Natural killer cell treated with Interleukin-12 subunit alpha and Interleukin-12 subunit beta and Interleukin-15 and Interleukin-18, amount 100 ng/mL, for 72 hours (primary cell): ENCODE data around the gene BNIP3. TPM values are rescaled to one million over a fixed set of nuclear protein-coding genes. Genes with fewer than 3 reads are reported as not detected.
A peak's percentile ranks its signal among the peaks of the same experiment; 100 is the strongest.

Source experiments
- ATAC-seq, 2 donors: fragments of 150-1000 bp; cut with Tn5 transposase in 1 of 2; sonication (Bioruptor Pico), chemical (Tn5 transposase) in 1 of 2; 2 replicates each; pipeline ENCODE4 v1.10.0; 2021
- DNase-seq: peaks from one replicate; pipeline ENCODE4 v3.0.0; 2022; ENCODE audit warnings: low spot score
- H3K27ac Mint-ChIP-seq, 2 donors: 1 replicate in 1 of 2; 2 replicates in 1 of 2; pipeline ENCODE4 v1.8.0; 2022; ENCODE audit warnings: mixed read lengths in 2 of 2, mild to moderate bottlenecking in 1 of 2, moderate library complexity in 1 of 2
- H3K27me3 Mint-ChIP-seq, 2 donors: 1 replicate in 1 of 2; 2 replicates in 1 of 2; pipeline ENCODE4 v1.8.0; 2022; ENCODE audit warnings: mixed read lengths in 2 of 2
- H3K36me3 Mint-ChIP-seq: one replicate; pipeline ENCODE4 v1.8.0; 2022; ENCODE audit warnings: mixed read lengths
- H3K4me1 Mint-ChIP-seq, 2 donors: 1 replicate in 1 of 2; 2 replicates in 1 of 2; pipeline ENCODE4 v1.8.0; 2022; ENCODE audit warnings: low read depth in 2 of 2, mixed read lengths in 2 of 2, mild to moderate bottlenecking in 1 of 2
- H3K4me3 Mint-ChIP-seq: one replicate; pipeline ENCODE4 v1.8.0; 2022; ENCODE audit warnings: mixed read lengths
- H3K9me3 Mint-ChIP-seq: 2 replicates; pipeline ENCODE4 v1.8.0; 2022; ENCODE audit warnings: mixed read lengths
- total RNA-seq, 2 donors: library from RNA; stranded (reverse); gene quantifications; one replicate each; pipeline ENCODE4 v1.2.3, GENCODE V29; 2022

BNIP3 gene
- total RNA-seq, 2 donors from 2014 or later, result 20.5 to 82.2 TPM

- Mint-ChIP-seq H3K27ac (no peak overlapping the region), H3K9me3 (no peaks in the 10 kb centered on the region), H3K4me1 (no peaks in the 10 kb centered on the region), H3K4me3 (no peak overlapping the region), H3K27me3 (peaks cover 22 to 26% of the 10 kb centered on the region in 2 donors), H3K36me3 (no peaks in the 10 kb centered on the region)
- ATAC-seq (no peak), DNase-seq (no peak)
These were observed 29.3 kb upstream of the BNIP3 start for GRCh38 chr10:132011024-132011423.

- H3K9me3 Mint-ChIP-seq, result no peaks in the 10 kb centered on the region
- H3K27ac Mint-ChIP-seq, result no peak overlapping the region
- DNase-seq, result no peak
- no peaks in the 10 kb centered on the region for H3K36me3 Mint-ChIP-seq
- peaks cover 22 to 26% of the 10 kb centered on the region in 2 donors for H3K27me3 Mint-ChIP-seq
- ATAC-seq, result no peak
- no peaks in the 10 kb centered on the region for H3K4me1 Mint-ChIP-seq
- H3K4me3 Mint-ChIP-seq, result no peak overlapping the region
These were observed 28.8 kb upstream of the BNIP3 start for GRCh38 chr10:132010483-132010882.

GRCh38 chr10:132009575-132009974, 27.9 kb upstream of the BNIP3 start:
- Mint-ChIP-seq H3K9me3 (no peaks in the 10 kb centered on the region), H3K27ac (no peak overlapping the region), H3K36me3 (no peaks in the 10 kb centered on the region), H3K27me3 (peaks cover 22 to 26% of the 10 kb centered on the region in 2 donors), H3K4me1 (no peaks in the 10 kb centered on the region), H3K4me3 (no peak overlapping the region)
- ATAC-seq (no peak), DNase-seq (no peak)

GRCh38 chr10:132007681-132008080, 26.0 kb upstream of the BNIP3 start:
- no peak overlapping the region for H3K27ac Mint-ChIP-seq

GRCh38 chr10:132006966-132007365, 25.2 kb upstream of the BNIP3 start:
- H3K27ac Mint-ChIP-seq, result no peak overlapping the region
- no peak overlapping the region for H3K4me3 Mint-ChIP-seq
- no peaks in the 10 kb centered on the region for H3K9me3 Mint-ChIP-seq
- ATAC-seq (no peak), DNase-seq (no peak)
- H3K36me3 Mint-ChIP-seq, result no peaks in the 10 kb centered on the region
- H3K27me3 Mint-ChIP-seq, result peaks cover 22 to 26% of the 10 kb centered on the region in 2 donors
- no peaks in the 10 kb centered on the region for H3K4me1 Mint-ChIP-seq

More at GRCh38 chr10:132007681-132008080, 26.0 kb upstream of the BNIP3 start:
- Mint-ChIP-seq H3K27me3 (peaks cover 22 to 26% of the 10 kb centered on the region in 2 donors), H3K4me1 (no peaks in the 10 kb centered on the region), H3K36me3 (no peaks in the 10 kb centered on the region), H3K9me3 (no peaks in the 10 kb centered on the region), H3K4me3 (no peak overlapping the region)
- no peak for DNase-seq
- no peak for ATAC-seq

- Mint-ChIP-seq H3K27me3 (peaks cover 16 to 18% of the 10 kb centered on the region in 2 donors), H3K27ac (no peak overlapping the region), H3K4me3 (no peak overlapping the region), H3K4me1 (no peaks in the 10 kb centered on the region), H3K9me3 (no peaks in the 10 kb centered on the region), H3K36me3 (no peaks in the 10 kb centered on the region)
- ATAC-seq (no peak), DNase-seq (no peak)
These were observed 23.4 kb upstream of the BNIP3 start for GRCh38 chr10:132005147-132005546.

GRCh38 chr10:132004052-132004451, 22.3 kb upstream of the BNIP3 start:
- no peak for ATAC-seq
- H3K27ac Mint-ChIP-seq, result no peak overlapping the region
- H3K9me3 Mint-ChIP-seq, result no peaks in the 10 kb centered on the region
- no peaks in the 10 kb centered on the region for H3K4me1 Mint-ChIP-seq
- H3K36me3 Mint-ChIP-seq, result no peaks in the 10 kb centered on the region
- DNase-seq, result no peak
- H3K27me3 Mint-ChIP-seq, result peaks cover 5 to 12% of the 10 kb centered on the region in 2 donors
- no peak overlapping the region for H3K4me3 Mint-ChIP-seq

GRCh38 chr10:132003282-132003924, 21.7 kb upstream of the BNIP3 start:
- H3K4me3 Mint-ChIP-seq, result no peak overlapping the region
- H3K9me3 Mint-ChIP-seq, result no peaks in the 10 kb centered on the region
- peaks cover 0 to 7% of the 10 kb centered on the region in 2 donors for H3K27me3 Mint-ChIP-seq
- no peak overlapping the region for H3K27ac Mint-ChIP-seq
- H3K4me1 Mint-ChIP-seq, result no peaks in the 10 kb centered on the region
- H3K36me3 Mint-ChIP-seq, result no peaks in the 10 kb centered on the region
- DNase-seq (no peak), ATAC-seq (no peak)

GRCh38 chr10:132002004-132002403, 20.3 kb upstream of the BNIP3 start:
- H3K4me3 Mint-ChIP-seq, result no peak overlapping the region
- H3K27me3 Mint-ChIP-seq, result peaks cover 0 to 3% of the 10 kb centered on the region in 2 donors
- H3K4me1 Mint-ChIP-seq, result no peaks in the 10 kb centered on the region
- no peak overlapping the region for H3K27ac Mint-ChIP-seq
- H3K36me3 Mint-ChIP-seq, result no peaks in the 10 kb centered on the region
- DNase-seq, result no peak
- H3K9me3 Mint-ChIP-seq, result no peaks in the 10 kb centered on the region
- ATAC-seq, result no peak

- Mint-ChIP-seq H3K36me3 (no peaks in the 10 kb centered on the region), H3K9me3 (no peaks in the 10 kb centered on the region), H3K27ac (no peak overlapping the region), H3K27me3 (no peaks in the 10 kb centered on the region), H3K4me3 (no peak overlapping the region), H3K4me1 (no peaks in the 10 kb centered on the region)
- ATAC-seq, result peak in 1 of 2 donors; percentile 48
- DNase-seq, result no peak
These were observed 19.7 kb upstream of the BNIP3 start for GRCh38 chr10:132001238-132001972.

- ATAC-seq (no peak), DNase-seq (no peak)
- H3K27ac Mint-ChIP-seq, result no peak overlapping the region
- H3K4me1 Mint-ChIP-seq, result no peaks in the 10 kb centered on the region
- H3K9me3 Mint-ChIP-seq, result no peaks in the 10 kb centered on the region
- H3K27me3 Mint-ChIP-seq, result no peaks in the 10 kb centered on the region
- no peak overlapping the region for H3K4me3 Mint-ChIP-seq
- no peaks in the 10 kb centered on the region for H3K36me3 Mint-ChIP-seq
These were observed 17.3 kb upstream of the BNIP3 start for GRCh38 chr10:131998845-131999681.

- no peaks in the 10 kb centered on the region for H3K36me3 Mint-ChIP-seq
These were observed 16.5 kb upstream of the BNIP3 start for GRCh38 chr10:131998050-131998844.

GRCh38 chr10:131997366-131998049, 15.8 kb upstream of the BNIP3 start:
- H3K4me3 Mint-ChIP-seq, result no peak overlapping the region
- no peaks in the 10 kb centered on the region for H3K36me3 Mint-ChIP-seq
- ATAC-seq (no peak), DNase-seq (no peak)
- no peaks in the 10 kb centered on the region for H3K27me3 Mint-ChIP-seq
- H3K9me3 Mint-ChIP-seq, result no peaks in the 10 kb centered on the region
- H3K4me1 Mint-ChIP-seq, result no peaks in the 10 kb centered on the region
- H3K27ac Mint-ChIP-seq, result no peak overlapping the region

More at GRCh38 chr10:131998050-131998844, 16.5 kb upstream of the BNIP3 start:
- ATAC-seq (no peak), DNase-seq (no peak)
- no peaks in the 10 kb centered on the region for H3K9me3 Mint-ChIP-seq
- H3K27ac Mint-ChIP-seq, result no peak overlapping the region
- H3K27me3 Mint-ChIP-seq, result no peaks in the 10 kb centered on the region
- no peak overlapping the region for H3K4me3 Mint-ChIP-seq
- H3K4me1 Mint-ChIP-seq, result no peaks in the 10 kb centered on the region
